NCI-H510A (cell line): ENCODE data around the gene STAT3.
"Not testable (repeated sequence)": the region's sequence is repeated elsewhere in the genome, so short reads cannot be mapped to it uniquely, and the experiment has no call there.

Source experiments
- DNase-seq: peaks from one replicate; lab custom pipeline; 2025; lab: John Stamatoyannopoulos, UW

STAT3 gene

DNA sequence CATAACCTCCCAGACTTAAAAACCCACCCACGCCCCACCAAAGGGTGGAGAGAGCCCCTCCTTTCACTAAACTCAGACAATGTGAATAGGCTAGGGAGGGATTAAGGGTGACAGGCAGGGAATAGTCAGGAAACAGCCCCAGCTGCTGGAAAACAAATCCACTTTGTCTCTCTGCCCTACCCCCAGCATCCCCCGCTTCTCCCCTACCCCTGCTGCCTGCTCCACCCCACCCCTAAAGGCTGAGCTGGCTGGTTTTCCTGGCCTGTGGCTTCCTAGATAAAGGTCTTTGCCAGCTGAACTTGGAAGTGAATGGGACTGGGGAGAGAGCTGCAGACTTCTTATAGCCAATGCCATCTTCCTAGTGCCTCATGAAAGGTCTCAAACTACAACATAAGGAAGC is 19.8 kb upstream of the STAT3 start:
- no peak for DNase-seq

DNA sequence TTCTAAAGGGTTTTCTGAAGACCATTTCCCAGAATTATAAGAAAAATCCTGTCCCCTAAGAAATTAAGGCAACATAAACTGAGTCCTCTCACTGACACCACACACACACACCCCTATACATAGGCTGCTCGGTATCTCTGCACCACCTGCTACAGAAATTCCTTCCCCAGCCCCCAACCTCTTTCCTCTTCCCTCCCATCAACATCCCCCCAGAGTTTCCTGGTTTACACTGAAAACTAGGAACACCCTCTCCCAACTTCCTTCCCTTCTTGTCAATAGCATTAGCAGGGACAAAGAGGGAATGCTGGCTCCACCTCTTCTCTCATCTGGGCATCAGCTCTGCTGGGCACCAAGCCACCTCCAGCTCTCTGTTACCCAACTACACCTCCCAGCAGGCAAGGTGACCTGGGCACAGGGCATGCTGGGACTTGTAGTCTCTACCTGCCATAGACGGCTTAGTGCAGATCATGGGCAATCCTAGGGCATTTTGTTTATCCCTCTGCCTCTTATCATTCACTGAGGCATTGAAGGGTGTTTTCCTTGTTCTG is 19.1 kb upstream of the STAT3 start:
- DNase-seq = peak; percentile 77

DNA sequence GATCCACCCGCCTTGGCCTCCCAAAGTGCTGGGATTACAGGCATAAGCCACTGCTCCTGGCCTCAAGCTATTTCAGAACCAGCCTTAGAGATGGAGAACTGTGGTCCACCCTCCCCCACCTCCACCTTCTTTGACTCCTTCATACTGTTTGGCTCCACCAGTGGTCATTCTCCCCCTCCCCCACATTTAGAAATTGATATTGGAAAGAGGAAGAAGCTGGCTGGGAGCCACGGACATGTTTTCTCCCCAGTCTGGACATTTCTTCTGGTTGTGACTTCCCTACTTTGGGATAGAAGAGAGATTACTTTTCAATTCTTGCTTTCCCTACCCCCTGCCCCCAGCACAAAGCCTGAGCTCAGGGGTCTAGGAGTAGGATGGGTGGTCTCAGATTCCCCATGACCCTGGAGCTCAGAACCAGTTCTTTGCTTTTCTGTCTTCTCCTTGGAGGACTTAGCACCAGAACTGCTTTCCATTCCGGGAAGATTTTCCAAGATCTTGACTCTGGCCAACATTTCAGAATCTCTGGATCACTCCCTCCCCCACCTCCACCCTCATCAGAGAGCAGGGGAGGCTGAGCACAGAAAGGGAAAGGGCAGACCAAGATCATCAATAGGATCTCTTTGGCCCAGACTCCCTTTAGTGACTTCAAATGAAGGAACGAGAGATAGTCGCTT is 18.5 kb upstream of the STAT3 start:
- DNase-seq = no peak

DNA sequence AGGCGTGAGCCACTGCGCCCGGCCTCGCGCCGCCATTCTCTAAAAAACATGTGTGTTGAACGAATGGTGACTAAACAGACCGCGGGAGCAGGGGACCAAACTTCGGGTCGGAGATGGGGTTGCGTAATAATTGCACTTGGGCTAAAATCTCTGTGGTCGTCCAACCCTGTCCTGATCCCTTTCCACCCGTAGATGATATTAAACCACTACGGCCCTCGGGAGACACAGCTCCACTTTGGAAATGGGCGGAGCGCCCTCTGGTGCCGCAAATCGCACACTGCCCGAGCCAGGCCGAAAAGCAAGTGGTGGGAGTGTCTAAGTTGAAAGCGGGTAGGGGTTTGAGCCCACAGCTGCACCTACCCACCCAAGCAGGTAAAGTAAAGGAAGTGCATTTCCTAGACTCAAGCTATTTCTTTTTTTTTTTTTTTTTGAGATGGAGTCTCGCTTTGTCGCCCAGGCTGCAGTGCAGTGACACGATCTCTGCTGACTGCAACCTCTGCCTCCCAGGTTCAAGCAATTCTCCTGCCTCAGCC is 17.8 kb upstream of the STAT3 start:
- peak; percentile 48 for DNase-seq

DNA sequence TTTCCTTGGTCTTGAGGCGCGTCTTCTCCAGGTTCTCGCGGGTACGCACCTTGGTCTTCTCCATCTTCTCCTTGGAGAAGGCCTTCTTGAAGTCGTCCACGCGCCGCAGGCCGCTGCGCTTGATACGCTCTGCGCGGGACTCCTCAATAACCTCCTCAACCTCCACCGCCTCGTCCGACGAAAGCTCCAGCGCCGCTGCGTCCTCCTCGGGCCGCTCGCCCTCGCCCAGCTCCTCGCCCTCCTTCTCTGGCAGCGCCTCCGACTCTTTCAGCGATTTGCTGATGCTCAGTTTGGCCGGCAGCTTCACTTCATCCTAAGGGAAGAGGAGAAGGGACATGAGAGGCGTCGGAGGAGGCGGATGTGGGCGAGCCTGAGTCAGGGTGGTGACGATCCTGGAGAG is 16.8 kb upstream of the STAT3 start:
- no peak for DNase-seq

DNA sequence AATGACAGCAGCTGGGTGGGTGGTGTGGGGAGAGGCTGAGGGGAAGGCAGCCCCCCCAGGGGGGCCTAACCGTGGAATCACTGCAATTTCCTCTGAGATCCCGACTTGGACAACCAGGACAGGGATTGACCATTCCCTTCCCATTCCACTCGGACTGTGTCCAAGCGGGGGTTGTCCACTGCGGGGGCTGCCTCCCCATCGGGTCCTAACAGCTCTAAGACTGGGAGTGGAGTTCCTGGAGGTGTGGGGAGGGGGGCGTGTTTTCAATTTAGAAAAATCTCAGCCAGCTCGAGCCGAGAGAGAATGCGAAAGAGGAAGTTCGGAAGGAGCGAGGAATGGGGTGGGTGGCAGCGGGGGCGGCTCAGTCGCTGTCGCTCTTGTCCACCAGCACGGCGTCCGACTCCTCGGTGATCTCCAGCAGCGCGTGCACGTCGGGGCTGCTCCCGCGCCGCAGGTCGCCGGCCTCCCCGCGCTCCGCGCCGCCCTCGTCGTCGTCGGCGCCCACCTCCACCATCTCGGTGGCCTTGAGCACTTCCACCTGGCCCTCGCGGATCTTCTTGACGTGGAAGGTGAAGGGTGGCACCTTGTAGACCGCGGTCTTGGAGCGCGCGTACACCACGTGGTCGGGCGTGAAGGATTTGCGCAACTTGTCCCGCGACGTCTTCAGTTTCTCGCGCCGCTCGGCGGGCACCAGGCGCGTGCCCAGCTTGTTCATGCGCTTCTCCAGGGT is 16.2 kb upstream of the STAT3 start:
- no peak for DNase-seq

DNA sequence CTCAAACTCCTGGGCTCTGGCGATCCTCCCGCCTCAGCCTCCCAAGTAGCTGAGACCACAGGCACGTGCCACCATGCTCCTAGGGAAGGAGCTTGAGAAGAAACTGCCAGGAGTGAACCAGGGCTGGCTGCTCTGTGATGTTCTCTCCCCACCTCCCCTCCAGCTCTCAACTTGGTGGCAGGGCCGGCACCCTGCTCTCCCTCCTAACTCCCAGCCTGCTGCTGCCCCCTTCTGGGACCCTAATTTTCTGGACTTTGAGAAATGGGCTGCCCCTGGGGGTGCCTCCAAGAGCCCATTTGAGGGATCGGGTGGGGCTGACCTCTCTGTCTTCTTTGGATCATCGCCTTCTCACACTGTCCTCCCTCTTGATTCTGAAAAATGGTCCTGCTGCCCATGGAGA is 14.9 kb upstream of the STAT3 start:
- no peak for DNase-seq

DNA sequence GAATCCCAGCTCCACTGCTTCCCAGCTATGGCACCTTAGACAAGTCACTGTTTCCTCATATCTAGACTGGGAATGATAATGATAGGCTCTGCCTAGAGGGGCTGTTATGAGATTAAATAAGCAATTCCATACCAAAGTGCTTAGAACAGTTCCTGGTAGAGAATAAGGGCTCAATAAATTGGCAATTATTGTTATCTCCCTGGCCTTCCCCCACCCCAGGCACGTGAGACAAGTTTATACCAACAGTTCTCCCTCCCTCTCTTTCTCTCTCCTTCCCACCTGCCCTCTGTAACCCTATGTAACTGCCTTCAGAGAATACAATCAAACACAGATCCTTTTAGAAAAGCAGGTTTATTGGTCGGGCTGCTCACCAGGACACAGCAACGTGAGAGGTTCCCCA is 13.9 kb upstream of the STAT3 start:
- DNase-seq = no peak

DNA sequence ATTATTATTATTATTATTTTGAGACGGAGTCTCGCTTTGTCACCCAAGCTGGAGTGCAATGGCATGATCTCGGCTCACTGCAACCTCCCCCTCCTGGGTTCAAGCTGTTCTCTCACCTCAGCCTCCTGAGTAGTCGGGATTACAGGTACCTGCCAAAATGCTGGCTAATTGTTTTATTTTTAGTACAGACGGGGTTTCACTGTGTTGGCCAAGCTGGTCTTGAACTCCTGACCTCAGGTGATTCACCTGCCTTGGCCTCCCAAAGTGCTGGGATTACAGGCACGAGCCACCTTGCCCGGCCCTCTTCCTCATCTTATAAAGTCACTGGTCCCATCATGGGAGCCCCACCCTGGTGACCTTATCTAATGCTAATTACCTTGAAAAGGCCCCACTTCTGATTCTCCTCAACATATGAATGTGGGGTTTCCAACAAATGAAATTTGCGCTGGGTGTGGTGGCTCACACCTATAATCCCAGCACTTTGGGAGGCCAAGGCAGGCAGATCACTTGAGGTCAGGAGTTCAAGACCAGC is 12.7 kb upstream of the STAT3 start:
- DNase-seq = not testable (repeated sequence)

DNA sequence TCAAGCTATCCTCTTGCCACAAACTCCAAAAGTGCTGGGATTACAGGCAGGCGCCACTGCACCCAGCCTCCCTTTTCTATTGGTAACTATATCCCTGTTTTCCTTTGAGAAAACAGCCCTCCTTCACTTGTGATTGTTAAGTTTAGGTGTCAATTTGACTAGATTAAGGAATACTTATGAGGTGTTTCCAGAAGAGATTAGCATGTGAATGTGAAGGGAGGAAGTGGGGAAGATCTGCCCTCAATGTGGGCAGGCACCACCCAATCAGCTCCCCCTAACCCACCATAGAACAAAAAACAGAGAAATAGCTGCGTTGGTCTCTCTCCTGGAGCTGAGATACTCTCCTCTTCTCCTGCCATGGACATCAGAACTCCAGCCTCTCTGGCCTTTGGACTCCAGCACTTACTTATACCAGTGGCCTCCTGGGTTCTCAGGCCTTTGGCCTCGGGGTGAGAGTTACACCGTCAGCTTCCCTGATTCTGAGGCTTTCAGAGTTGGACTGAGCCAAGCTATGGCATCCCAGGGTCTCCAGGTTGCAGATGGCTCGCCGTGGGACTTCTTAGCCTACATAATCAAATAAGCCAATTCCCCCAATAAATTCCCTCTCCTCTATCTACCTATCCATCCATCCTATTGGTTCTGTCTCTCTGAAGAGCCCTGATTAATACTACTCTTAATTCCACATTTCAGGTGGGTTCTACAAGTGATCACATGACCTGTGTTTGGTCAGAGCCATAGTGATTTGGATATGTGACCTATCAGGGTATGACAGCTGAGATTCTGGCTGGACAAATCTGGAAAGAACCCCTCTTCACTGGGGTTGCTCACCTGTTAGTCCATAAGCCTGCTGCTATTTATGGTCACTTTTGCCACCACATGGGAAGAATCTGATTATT is 12.0 kb upstream of the STAT3 start:
- DNase-seq = no peak

DNA sequence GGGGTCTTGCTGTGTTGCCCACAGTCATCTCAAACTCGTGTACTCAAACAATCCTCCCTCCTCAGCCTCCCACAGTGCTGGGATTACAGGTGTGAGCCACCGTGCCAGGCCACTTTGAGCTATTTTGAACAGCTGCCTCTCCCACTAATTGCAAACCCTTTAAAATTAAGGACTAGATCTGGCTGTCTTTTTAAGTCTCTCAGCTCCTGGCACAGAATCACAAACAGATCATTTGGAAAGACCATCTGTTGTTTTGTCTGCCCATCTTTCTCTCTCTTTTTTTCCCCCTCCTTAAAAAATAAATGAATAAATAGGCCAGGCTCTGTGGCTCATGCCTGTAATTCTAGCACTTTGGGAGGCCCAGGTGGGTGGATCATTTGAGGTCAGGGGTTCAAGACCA is 10.9 kb upstream of the STAT3 start:
- no peak for DNase-seq

DNA sequence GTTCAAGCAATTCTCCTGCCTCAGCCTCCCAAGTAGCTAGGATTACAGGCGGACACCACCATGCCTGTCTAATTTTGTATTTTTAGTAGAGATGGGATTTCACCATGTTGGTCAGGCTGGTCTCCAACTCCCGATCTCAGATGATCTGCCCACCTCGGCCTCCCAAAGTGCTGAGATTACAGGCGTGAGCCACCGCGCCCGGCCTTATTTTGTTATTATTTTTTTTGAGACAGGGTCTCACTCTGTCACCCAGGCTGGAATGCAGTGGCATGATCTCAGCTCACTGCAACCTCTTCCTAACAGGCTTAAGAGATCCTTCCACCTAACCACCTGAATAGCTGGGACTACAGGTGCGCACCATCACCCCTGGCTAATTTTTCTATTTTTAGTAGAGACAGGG is 7.4 kb upstream of the STAT3 start:
- not testable (repeated sequence) for DNase-seq

DNA sequence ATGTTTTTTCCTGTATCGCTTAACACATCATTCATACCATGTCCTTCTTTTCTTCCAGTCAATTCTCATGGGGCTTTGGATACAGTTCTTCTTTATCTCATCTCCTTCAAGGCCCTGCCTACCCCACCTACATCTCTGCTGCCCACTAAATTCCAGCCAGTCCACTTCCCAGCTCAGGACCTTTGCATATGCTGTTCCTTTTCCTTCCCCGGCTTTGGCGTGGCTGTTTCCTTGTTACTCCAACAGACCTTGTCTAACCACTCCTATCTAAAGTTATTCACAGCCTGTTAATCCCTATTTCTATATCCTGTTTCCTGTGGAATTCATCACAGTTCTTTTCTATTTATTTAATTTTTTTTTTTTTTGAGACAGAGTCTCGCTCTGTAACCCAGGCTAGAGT is 6.6 kb upstream of the STAT3 start:
- no peak for DNase-seq

DNA sequence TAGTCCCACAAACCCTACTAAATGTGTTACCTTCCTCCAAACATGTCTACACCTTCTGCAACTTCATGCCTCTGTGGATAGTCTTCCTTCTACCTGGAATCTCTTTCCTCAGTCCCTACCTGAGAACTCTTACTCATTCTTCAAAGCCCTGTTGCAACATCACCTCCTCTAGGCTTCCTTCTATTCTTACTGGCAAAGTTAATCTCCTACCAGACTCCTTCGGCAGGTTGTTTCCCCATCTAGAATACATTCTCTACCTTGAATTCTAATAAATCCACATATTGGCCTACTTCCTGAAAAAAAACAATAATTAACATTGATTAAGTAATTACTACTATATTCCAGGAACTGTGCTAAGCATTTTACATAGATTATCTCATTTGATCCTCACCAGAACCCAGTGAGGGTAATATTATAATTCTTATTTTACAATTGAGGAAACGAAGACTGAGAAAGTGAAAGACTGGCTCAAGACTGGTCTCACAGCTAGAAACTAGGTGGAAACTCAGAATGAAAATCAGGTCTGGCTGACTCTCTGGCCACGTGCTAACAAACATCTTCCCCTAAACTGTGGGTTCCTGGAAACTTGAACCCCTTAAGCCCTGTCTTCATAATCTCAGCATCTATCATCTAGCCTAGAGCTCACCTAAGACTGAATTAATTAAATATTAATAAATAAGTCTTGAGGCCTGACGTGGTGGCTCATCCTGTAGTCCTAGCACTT is 4.6 kb upstream of the STAT3 start:
- no peak for DNase-seq

DNA sequence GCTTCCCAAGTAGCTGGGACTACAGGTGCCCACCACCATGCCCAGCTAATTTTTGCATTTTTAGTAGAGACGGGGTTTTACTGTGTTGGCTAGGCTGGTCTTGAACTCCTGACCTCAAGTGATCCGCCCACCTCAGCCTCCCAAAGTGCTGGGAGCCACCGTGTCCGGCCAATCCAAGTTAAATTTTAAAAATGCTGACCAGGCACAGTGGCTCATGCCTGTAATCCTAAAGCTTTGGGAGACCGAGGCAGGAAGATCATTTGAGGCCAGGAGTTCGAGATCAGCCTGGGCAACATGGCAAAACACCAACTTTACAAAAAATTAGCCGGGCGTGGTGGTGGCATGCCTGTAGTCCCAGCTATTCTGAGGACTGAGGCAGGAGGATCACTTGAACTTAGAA is 3.2 kb upstream of the STAT3 start:
- not testable (repeated sequence) for DNase-seq

DNA sequence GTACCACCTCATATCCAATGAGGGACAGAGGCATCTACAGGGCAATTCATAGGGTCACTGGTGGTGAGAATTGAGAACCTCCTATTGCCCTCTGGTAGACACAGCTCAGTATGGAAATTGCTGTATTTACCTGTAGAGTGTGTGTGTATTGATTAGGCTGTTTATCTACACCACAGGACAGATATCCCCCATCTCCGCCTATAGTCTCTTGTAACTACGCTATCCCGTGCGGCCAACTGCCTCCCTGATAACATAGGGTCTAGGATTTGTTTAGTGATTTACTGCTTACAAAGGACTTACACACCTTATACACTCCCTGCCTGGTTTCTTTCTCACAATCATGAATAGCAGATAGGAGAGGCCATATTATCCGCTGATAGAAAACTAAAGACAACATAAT is 1.7 kb upstream of the STAT3 start:
- no peak for DNase-seq

DNA sequence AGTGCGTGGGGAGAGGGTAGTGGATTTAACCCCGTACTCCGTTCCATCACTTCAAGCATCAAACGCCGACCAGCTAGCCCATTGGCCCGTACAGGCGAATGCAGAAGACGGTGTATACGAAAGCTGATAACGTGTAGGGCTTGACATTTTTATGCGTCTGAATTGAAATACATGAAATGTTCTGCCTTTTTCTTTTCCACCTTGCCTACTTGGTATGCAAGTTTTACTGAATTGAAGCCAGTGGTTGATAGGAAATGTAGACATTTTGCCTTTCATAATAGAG is 834 bp upstream of the STAT3 start:
- no peak for DNase-seq

DNA sequence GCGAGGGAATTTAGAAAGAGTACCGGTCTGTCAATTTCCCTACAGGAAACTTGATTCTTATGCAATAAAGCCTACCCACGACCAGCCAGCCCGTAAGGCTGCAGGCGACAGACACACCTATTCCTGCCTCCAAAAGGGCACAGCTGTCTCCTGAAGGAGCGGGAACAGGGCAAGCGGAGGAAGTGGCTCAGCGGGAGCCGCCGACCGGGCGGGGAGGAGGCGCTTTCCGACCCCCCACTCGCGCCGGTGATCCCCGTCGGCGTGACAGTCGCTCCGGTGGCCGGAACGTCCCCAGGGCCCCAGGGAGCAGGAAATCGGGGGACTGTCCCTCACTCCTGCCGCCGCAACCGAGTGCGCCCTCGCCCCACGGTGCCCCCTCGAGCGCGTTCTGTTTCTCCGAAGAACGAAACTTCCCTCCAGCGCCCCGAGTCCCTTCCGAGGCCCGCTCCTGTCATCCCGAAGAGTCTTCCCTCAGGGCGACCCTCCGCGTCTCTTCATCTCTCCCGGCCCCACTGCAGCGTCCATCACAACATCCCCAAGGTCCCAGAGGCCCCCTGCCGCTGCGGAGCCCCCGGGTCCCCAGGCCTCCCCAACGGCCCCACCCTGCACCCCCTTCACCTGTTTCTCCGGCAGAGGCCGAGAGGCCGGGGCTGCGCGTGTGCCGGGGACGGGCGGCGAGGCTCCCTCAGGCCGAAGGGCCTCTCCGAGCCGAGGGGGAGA is 421 bp downstream of the STAT3 start:
- peak; percentile 18 for DNase-seq

DNA sequence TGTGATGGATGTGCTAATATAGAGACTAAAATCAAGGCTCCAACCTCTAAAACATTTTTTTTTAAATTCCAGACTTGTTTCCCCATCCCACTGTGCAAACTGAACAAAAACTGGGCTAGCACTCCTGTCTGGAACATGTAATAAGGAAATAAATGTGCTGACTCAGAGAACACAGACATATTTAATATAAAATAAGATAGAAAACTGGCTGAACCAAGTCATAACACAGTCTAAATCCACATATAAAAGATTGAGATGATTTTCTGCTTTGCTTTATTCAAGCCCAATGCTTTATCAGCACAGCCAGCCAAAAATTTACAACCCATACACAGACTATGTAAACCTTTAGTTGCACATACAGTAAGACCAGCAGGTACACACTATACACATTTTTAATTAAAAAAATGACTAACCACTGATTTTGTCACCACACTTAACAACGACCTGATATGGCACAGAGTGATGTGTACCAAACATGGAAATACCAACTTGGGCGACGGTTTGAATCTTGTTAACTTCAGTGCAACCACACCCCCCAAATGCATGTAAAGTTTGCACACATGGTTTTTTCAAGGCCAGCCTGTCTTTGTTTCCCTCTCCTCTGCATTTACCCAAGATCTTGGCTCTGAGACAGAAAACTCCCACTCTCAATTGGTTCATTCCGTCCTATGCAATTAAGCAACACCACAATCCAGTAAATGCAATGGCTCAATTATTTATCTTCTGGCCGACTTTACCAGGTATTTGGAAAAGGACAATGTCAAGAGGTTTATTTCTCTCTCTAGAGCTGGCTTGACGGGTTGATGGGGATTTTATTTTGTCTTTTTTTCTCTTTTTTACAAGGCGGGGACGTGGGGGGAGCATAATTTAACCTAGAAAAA is 1.2 kb downstream of the STAT3 start:
- DNase-seq = no peak

DNA sequence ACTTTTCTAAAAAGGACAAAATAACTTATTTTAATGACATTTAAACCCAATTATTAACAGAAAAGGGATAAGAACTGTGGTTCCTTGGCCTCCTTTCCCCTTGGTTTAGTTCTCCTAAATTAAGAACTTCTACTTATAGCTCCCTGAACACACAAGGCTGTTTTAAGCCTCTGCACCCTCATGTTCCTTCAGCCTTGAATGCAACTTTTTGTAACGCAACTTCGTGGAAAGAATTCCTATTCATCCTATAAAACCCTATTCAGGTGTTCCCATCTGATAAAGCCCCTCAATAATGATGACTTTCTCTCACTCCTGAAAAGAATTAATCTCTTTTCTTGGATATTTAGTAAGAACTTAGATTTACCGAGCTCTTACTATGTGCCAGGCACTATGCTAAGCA is 6.3 kb downstream of the STAT3 start:
- DNase-seq = no peak
